Keratinocyte (primary cell): Measurements from ENCODE around the gene KLF16. TPM values are rescaled to one million over a fixed set of nuclear protein-coding genes. Genes with fewer than 3 reads are reported as not detected.
A peak's percentile ranks its signal among the peaks of the same experiment; 100 is the strongest.

Source experiments
- DNase-seq: peaks from one replicate; pipeline ENCODE4 v3.0.0-alpha.2; 2011; ENCODE audit warnings: low read depth, missing footprints, low spot score
- FAIRE-seq: peaks from 2 replicates; lab custom pipeline; 2011; peaks lifted over from hg19 to GRCh38; lab: Jason Lieb, UNC
- H2AFZ ChIP-seq: 2 replicates; pipeline ENCODE4 v1.6.0; 2012; ENCODE audit warnings: low read length, control low read depth, inconsistent platforms; ENCODE audit not compliant: control insufficient read depth
- H3K27ac ChIP-seq: 2 replicates; pipeline ENCODE4 v1.5.1; 2011; ENCODE audit warnings: low read length; ENCODE audit not compliant: control insufficient read depth, insufficient read depth
- H3K27me3 ChIP-seq: 3 replicates; pipeline ENCODE4 v1.6.0; 2011; ENCODE audit warnings: low read length; ENCODE audit not compliant: control insufficient read depth, insufficient read depth; ENCODE audit errors: extremely low read depth
- H3K36me3 ChIP-seq, 2 experiments: 2 replicates in 1 of 2; 3 replicates in 1 of 2; pipeline ENCODE4 v1.5.1; 2011; ENCODE audit warnings: low read length in 2 of 2, mild to moderate bottlenecking in 1 of 2; ENCODE audit not compliant: control insufficient read depth in 2 of 2, insufficient read depth in 2 of 2; ENCODE audit errors: extremely low read depth in 1 of 2
- H3K4me1 ChIP-seq: 3 replicates; pipeline ENCODE4 v1.5.1; 2011; ENCODE audit warnings: low read length; ENCODE audit not compliant: control insufficient read depth, insufficient read depth; ENCODE audit errors: extremely low read depth
- H3K4me2 ChIP-seq: 3 replicates; pipeline ENCODE4 v1.6.0; 2011; ENCODE audit warnings: low read depth, low read length; ENCODE audit not compliant: control insufficient read depth, insufficient read depth; ENCODE audit errors: extremely low read depth
- H3K4me3 ChIP-seq, 3 experiments: fragments of 200-600 bp in 1 of 3; sonication (generic) in 1 of 3; 2 replicates in 2 of 3; 3 replicates in 1 of 3; pipeline ENCODE4 v1.5.1; 2011 to 2016; ENCODE audit warnings: low read length in 3 of 3, mild to moderate bottlenecking in 3 of 3, control low read depth in 2 of 3, inconsistent platforms in 1 of 3, low read depth in 1 of 3, mixed read lengths in 1 of 3, mixed run types in 1 of 3, moderate library complexity in 1 of 3; ENCODE audit not compliant: control insufficient read depth in 2 of 3, insufficient read depth in 2 of 3; ENCODE audit errors: extremely low read depth in 1 of 3
- H3K79me2 ChIP-seq: 2 replicates; pipeline ENCODE4 v1.6.0; 2012; ENCODE audit warnings: low read length; ENCODE audit not compliant: control insufficient read depth, insufficient read depth
- H3K9ac ChIP-seq: 3 replicates; pipeline ENCODE4 v1.6.0; 2011; ENCODE audit warnings: low read length; ENCODE audit not compliant: control insufficient read depth, insufficient read depth; ENCODE audit errors: extremely low read depth
- H3K9me1 ChIP-seq: 3 replicates; pipeline ENCODE4 v1.6.0; 2011; ENCODE audit warnings: low read length; ENCODE audit not compliant: control insufficient read depth, insufficient read depth; ENCODE audit errors: extremely low read depth
- H3K9me3 ChIP-seq: 2 replicates; pipeline ENCODE4 v1.5.1; 2012; ENCODE audit warnings: low read depth, low read length; ENCODE audit not compliant: control insufficient read depth
- H4K20me1 ChIP-seq: 3 replicates; pipeline ENCODE4 v1.6.0; 2011; ENCODE audit warnings: low read length; ENCODE audit not compliant: control insufficient read depth, insufficient read depth; ENCODE audit errors: extremely low read depth
- CTCF ChIP-seq, 3 experiments: IDR thresholded peaks in 1 of 3; conservative IDR thresholded peaks in 1 of 3; optimal IDR thresholded peaks in 1 of 3; 2 replicates in 2 of 3; 3 replicates in 1 of 3; pipeline versions ENCODE3 to v1.5.1; 2011; ENCODE audit warnings: low read length in 3 of 3, mild to moderate bottlenecking in 3 of 3, moderate library complexity in 2 of 3, control low read depth in 1 of 3, inconsistent platforms in 1 of 3; ENCODE audit not compliant: insufficient read depth in 2 of 3; ENCODE audit errors: extremely low read depth in 1 of 3
- EZH2 ChIP-seq: IDR thresholded peaks from one replicate; pipeline ENCODE4 v1.6.1; 2012; ENCODE audit warnings: inconsistent platforms, mild to moderate bottlenecking, low read length, moderate library complexity
- dilution Hi-C: fragments of 300-500 bp; cut with MboI; formaldehyde crosslinking; loops from one replicate; pipeline ENCODE4 v1.7.0; 2020; ENCODE audit warnings: low sequenced_read_pairs; ENCODE audit not compliant: extremely low pct_ligation_motif_present
- polyA plus RNA-seq, 5 experiments: library from polyadenylated mRNA; depleted of rRNA in 3 of 5; stranded (reverse) in 3 of 5; stranded (forward) in 1 of 5; unstranded in 1 of 5; fragments of >200 nt; gene quantifications; 1 replicate in 1 of 5; 2 replicates in 3 of 5; 3 replicates in 1 of 5; pipeline versions ENCODE4 v1.2.1 to v1.2.3, GENCODE V29; 2011 to 2012; ENCODE audit warnings: missing spikeins in 2 of 5, low read depth in 1 of 5, low replicate concordance in 1 of 5

The KLF16 gene
- polyA plus RNA-seq, 1 donor (not counting 4 experiments of a cell fraction or from before 2014, with no cell fraction given) = 4.9 TPM

DNA sequence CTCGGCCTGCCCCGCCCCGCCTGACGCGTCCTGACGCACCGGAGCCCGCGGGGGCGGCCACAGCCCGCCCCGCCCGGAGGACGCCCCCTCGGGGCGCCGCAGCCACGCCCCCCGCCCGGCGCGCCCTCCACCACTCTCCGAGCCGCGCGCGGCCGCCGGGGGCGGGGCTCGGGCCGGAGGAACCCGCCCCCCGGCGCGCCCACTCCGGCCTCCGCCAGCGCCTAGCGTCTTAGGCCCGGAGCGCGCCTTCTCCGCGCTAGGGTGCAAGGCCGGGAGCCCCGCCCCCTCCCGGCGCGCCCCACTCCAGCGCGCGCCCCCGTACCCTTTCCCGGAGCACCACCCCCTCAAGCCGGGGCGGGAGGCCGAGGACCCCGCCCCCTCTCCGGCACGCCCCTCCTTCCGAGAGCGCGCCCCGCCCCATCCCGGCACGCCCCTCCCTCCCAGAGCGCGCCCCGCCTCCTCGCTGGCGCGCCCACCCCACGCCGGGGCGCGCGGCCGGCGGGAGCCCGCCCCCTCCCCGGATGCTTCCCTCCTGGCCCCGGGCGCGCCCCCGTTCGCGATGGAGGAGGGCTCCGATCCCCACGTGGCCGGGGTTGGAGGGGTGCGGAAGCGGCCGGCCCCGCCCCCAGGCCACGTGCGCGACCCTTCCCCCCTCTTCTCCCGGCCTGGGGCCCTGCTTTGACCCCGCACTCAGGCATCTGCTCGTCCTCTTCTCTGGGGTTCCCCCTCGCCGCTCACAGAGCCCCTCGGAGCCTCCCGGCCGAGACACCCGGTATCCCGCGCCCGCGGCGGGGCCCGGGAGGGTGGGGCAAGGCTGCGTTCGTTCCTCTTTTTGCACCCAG, 480 bp upstream of the KLF16 start:
- Histone ChIP-seq H3K36me3 (no peaks in the 10 kb centered on the region), H3K79me2 (peaks cover 40% of the 10 kb centered on the region), H3K9me3 (no peaks in the 10 kb centered on the region), H3K27ac (peak overlapping the region; percentile 78), H3K9me1 (no peaks in the 10 kb centered on the region), H2AFZ (peak overlapping the region; percentile 43), H3K4me3 (peak overlapping the region; percentile 63 to 84 (median 73)), H3K27me3 (no peaks in the 10 kb centered on the region), H3K9ac (peak overlapping the region; percentile 89), H3K4me2 (peak overlapping the region; percentile 85), H4K20me1 (peaks cover 14% of the 10 kb centered on the region), H3K4me1 (peaks cover 28% of the 10 kb centered on the region)
- dilution Hi-C loops = no loop called here
- no peak for FAIRE-seq
- no peak for TF ChIP-seq EZH2
- TF ChIP-seq CTCF (optimal IDR thresholded peaks at IDR 0.05 in 1 of 3, IDR thresholded peaks at IDR 0.05 in 1 of 3, conservative IDR thresholded peaks at IDR 0.05 in 1 of 3; ENCODE audit: extremely low read depth in 1 of 3, insufficient read depth in 2 of 3, low read length in 3 of 3) = no peak
- no peak for DNase-seq

DNA sequence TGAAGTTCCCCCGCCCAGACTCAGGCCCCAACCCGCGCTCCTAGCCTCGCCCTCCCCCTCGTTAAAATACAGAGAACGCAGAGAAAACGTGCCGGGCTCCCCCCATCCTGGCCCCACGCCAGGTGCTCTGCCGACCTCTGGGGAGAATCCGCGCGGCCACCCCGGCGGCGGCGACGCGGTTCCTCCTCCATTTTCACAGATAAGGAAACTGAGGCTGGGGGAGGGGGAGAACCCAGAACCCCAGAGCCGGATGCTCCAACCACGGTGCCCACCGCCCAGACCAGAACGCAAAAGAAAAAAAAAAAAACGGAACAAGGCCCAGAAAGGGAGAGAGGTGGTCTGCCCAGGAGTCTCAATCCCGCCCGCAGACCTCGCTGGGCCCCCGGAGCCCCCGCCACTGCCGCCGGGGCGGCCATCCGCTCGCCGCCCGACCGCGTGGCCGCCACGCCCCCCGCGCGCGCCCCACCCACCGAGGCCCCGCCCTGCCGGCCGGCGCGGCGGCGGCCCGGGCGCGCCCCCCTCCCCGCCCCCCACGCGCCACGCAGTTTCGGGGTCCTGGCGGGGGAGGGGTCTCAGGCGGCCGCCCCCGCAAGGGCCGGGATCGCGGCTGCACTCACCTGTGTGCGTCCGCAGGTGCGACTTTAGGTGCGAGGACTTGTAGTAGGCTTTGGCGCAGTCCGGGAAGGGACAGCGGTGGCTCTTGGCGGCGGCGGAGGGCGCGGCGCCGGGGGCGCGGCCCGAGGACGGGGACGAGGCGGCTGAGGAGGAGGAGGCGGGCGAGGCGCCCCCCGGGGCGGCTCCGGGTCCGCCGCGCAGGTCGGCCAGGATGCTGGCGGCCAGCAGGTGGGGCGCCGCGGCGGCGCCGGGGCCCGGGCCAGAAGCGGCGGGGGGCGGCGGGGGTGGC, 703 bp downstream of the KLF16 start:
- Histone ChIP-seq H3K36me3 (no peaks in the 10 kb centered on the region), H3K9ac (peak overlapping the region; percentile 84), H2AFZ (no peak overlapping the region), H3K4me1 (peaks cover 36% of the 10 kb centered on the region), H4K20me1 (peaks cover 20% of the 10 kb centered on the region), H3K79me2 (peaks cover 52% of the 10 kb centered on the region), H3K9me3 (no peaks in the 10 kb centered on the region), H3K27me3 (no peaks in the 10 kb centered on the region), H3K4me2 (peak overlapping the region; percentile 92), H3K4me3 (peak overlapping the region; percentile 76 to 92 (median 88)), H3K9me1 (no peaks in the 10 kb centered on the region), H3K27ac (peak overlapping the region; percentile 58)
- DNase-seq (no peak), FAIRE-seq (no peak)
- dilution Hi-C loops = no loop called here
- TF ChIP-seq CTCF (optimal IDR thresholded peaks at IDR 0.05 in 1 of 3, IDR thresholded peaks at IDR 0.05 in 1 of 3, conservative IDR thresholded peaks at IDR 0.05 in 1 of 3; ENCODE audit: extremely low read depth in 1 of 3, insufficient read depth in 2 of 3, low read length in 3 of 3) (no peak), EZH2 (no peak)
